GM19438 (cell line): ENCODE measurements around the gene ARHGEF28.

ENCODE experiments used
- ATAC-seq: cut with Tn5 transposase; IDR thresholded peaks from one replicate; pipeline ENCODE4 v1.9.1; 2021; ENCODE audit warnings: low read depth; ENCODE audit not compliant: unreplicated experiment

The ARHGEF28 gene

DNA sequence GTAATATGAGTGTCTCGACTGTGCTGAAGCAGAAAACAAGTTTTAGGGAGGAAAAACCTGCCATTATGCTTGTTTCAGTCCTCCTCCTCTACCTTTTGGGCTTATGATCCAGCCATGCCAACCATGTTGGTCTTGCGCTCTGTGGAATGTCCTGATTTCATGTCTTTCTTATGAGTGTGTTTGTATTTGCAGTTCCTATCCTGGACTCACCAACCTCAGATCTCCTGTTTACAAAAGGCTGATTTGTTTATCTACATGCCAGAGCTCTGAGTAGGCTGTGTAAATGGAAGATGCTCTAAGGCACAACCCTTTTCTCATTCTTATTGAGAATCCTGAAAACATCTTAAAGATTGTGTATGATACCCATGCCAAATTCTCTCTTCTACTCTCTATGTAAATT is 138.6 kb downstream of the ARHGEF28 start:
- no peak for ATAC-seq

GRCh38 chr5:73764996-73765395 is 139.0 kb downstream of the ARHGEF28 start:
- ATAC-seq: no peak

DNA sequence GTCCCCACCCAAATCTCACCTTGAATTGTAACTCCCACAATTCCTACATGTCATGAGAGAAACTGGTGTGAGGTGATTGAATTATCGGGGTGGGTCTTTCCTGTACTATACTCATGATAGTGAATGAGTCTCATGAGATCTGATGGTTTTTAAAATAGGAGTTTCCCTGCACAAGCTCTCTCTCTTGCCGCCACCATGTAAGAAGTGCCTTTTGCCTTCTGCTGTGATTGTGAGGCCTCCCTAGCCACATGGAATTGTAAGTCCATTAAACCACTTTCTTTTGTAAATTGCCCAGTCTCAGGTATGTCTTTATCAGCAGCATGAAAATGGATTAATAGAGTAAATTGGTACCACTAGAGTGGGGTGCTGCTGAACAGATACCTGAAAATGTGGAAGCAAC is 140.9 kb downstream of the ARHGEF28 start:
- ATAC-seq: no peak

- no peak for ATAC-seq
These were observed 144.4 kb downstream of the ARHGEF28 start for GRCh38 chr5:73770172-73771025.

DNA sequence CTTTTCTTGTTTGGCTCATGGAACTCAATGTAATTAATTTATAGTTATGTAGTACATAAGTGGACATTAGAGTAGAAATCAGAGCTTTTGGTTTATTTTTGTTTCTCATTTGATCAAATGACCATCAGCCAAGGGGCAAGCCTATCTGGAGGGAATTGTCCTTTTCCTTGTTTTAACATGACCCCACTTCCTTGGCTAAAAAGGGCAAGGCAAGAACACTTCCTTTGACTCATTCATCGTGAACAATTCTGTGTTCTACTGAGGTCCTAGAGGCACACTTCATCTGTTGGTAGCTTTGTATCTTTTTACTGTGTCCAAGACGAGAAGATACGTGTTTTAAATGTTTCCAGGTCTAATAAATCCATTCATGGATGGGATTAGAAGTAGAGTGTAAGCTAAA is 148.9 kb downstream of the ARHGEF28 start:
- no peak for ATAC-seq

- no peak for ATAC-seq
These were observed 150.4 kb downstream of the ARHGEF28 start for GRCh38 chr5:73776405-73776804.

DNA sequence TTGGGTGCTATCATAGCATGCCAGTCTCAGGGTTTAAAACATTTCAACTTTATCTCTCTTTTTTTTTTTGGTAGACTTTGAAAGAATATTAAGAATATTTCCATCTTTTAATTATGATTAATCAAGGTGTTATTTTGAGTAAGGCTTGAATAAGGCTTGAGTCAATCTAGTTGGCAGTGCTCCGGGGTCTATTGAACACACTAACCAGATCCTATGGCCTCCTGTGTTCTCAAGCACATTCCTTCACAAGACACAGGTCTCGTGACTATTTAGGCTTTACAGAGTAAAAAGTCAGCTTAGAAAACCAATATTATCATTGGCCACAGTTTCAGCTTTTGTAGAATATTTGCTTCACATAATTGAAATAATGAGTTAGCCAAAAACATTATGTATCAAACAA is 151.2 kb downstream of the ARHGEF28 start:
- no peak for ATAC-seq

DNA sequence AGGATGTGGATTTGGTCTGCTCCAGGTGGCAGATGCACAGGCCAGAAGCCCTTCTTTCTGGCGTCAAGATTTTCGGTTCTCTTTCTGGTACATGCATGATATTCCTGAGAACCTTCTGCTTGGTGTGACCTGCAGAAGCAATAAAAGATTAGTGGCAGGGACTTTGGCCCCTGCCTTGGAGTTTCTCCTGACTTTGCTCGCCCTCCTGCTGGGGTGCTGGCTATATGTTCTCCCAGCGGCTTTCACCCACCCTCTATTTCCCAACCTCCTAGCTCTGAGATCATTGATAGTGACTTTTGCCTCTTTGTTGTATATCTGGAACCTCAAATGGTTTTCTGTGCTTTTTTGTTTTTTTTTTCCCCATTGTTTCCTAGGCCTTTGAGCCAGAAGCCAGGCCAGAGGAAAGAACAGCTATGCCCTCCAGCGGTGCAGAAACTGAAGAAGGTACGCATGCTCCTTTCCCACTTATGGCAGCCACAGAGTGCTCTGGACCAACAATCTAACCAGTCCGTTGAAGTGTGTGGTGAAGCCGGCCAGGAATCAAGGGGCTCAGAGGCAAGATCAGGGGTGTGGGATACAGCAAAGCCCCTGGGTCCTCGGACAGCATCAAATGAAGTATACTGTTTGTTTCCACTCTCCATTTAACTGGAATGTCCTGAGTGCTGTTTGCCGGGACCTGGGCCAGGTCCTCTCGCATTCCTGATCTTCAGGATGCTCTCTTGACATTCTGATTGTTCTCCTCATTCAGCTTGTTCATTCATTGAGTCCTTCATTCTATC is 154.5 kb downstream of the ARHGEF28 start:
- ATAC-seq: no peak

GRCh38 chr5:73781107-73781768 is 155.2 kb downstream of the ARHGEF28 start:
- no peak for ATAC-seq

DNA sequence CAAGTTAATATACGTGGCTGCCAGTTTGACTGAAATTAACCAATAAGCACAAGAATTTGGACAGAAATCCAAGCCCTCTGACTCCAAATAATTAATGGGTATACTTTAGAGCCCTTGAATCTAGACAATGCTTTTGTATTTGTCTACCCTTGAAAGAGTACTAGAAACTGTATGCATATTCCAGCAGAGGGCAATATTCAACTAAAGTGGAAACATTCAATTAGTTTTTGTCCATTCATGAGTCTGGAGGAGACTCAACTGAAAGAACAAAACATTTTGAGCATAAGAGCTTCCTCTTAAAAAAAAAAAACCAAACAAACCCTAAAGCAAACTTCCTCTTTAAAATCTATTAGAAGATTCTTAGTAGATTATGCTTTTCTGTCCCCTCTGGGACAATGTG is 157.8 kb downstream of the ARHGEF28 start:
- ATAC-seq: no peak

DNA sequence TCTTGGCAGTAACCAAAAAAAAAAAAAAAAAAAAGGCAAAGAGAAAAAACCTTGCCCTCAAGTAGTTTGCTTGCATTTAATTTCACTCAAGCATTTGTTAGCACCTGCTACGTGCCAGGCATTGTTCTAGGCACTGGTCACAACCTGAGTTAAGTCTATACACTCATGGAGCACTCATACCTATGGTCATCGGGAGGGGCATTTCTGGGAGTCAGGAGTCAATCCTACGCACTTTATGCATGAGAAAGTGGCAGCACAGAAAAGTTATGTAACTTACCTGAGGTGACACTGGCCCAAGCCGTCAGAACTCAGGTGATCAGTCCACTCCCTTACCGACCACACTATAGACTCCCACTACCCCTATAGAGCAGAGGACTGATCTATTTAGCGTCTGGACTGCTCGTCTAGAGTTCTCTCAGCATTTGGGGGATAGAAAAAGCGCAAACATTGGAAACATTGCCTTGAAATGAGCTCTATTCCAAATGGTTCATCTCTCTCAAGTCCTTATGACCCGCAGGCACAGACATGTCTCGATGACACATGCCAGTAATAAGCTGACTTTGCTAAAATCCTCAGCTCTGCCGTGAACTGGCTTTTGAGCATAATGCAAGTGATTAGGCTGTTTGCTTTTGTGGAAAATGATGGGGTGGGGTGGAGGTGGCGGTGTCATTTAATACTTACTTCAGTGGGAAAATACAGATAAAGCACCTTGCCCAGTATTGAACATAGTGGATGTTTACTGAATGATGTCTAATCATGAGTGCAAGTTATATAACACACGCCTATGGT is 160.2 kb downstream of the ARHGEF28 start:
- no peak for ATAC-seq

- ATAC-seq: no peak
These were observed 163.9 kb downstream of the ARHGEF28 start for GRCh38 chr5:73789851-73790281.

GRCh38 chr5:73791389-73791788 is 165.4 kb downstream of the ARHGEF28 start:
- no peak for ATAC-seq

GRCh38 chr5:73792687-73793320 is 166.8 kb downstream of the ARHGEF28 start:
- peak; percentile 60 for ATAC-seq

- no peak for ATAC-seq
These were observed 167.9 kb downstream of the ARHGEF28 start for GRCh38 chr5:73793911-73794310.

- no peak for ATAC-seq
These were observed 170.5 kb downstream of the ARHGEF28 start for GRCh38 chr5:73796164-73797131.

GRCh38 chr5:73797132-73797510 is 171.1 kb downstream of the ARHGEF28 start:
- no peak for ATAC-seq

- no peak for ATAC-seq
These were observed 173.5 kb downstream of the ARHGEF28 start for GRCh38 chr5:73799401-73799972.

DNA sequence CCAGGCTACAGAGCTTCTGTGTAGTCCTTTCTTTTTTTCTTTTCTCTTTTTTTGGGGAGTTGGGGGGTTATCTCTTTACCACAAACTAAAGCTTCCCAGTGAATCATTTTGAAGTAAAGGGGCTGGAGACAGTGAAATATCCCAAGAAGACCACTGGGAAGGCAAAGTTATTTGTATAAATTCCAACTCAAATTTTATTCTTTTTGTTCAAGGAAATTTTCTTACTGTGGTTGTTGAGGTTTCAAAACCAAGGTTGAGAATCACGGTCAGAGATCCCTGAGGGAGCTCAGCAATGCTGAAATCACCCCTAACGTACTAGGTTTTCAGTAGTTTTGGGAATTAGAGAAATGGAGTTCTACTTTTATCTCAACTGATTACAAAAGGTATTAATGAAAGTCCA is 175.7 kb downstream of the ARHGEF28 start:
- no peak for ATAC-seq
